ENCODE data around the gene LENG9. TPM values are rescaled to one million over a fixed set of nuclear protein-coding genes. Genes with fewer than 3 reads are reported as not detected.

The LENG9 gene
- total and polyA plus RNA-seq, 2 of the 13 experiments (the other 11 are each of a cell fraction or from before 2014, with no cell fraction given), result 0.75 to 2.9 TPM

DNA sequence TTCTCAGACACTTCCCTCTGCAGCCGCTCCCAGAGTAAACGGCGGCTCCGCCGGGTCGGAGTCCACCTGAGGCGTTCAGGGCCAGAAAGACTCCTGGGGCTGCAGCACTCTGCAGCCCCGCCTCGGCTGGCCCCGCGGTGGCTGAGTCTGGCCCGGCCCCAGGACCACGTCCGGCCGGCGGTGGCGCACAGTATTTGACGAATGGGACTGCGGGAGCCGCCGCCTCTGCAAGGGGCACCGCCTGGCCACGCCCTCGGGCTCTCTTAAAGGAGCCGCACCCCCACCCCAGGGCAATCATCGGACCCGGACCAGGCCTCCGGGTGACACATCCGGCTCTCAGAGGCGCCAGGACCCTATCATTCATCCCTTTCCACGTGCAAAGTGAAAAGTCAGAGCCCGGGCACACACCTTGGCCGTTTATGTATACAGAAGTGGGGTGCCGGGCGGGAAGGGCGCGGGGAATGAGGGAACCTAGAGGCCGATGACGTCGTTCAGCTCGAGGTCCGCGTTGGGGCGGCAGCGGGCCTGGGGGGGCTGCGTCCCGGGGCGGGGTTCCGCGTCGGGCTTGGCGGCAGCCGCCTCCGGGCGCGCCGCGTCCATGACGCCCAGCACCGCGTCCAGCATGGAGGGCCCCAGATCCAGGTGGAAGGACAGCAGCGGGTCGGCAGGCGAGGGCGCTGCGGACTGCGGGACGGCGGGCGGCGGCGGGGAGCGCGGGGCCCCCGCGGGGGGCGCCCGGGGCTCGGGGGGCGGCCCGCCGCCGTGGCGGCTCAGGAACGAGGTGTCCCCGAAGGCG is 1.2 kb upstream of the LENG9 start:
- FAIRE-seq, result no peak
- Histone ChIP-seq H3K79me2 (ENCODE audit: insufficient read depth, low read length) (peaks cover 10% of the 10 kb centered on the region), H2AFZ (ENCODE audit: low read length) (no peak overlapping the region), H3K4me3 (replicated peaks in 1 of 3; ENCODE audit: insufficient read depth in 1 of 3, low read depth in 2 of 3, low read length in 3 of 3) (peak overlapping the region; percentile 72 to 80 (median 77)), H3K9ac (ENCODE audit: insufficient read depth, low read depth, low read length) (peak overlapping the region; percentile 80), H3K9me3 (ENCODE audit: low read length) (no peaks in the 10 kb centered on the region), H3K4me2 (ENCODE audit: low read depth, low read length) (peak overlapping the region; percentile 94), H3K4me1 (ENCODE audit: insufficient read depth, low read length) (peaks cover 21% of the 10 kb centered on the region), H3K27ac (ENCODE audit: extremely low read length, insufficient read depth, low read length) (peak overlapping the region; percentile 96), H3K36me3 (replicated peaks in 1 of 2; ENCODE audit: control insufficient read depth in 1 of 2, insufficient read depth in 2 of 2, low read length in 2 of 2) (peaks cover 4 to 12% of the 10 kb centered on the region in 2 experiments; a peak in 3 of 5 replicates), H3K27me3 (ENCODE audit: control insufficient read depth in 1 of 2, insufficient read depth in 2 of 2, low read length in 2 of 2) (no peaks in the 10 kb centered on the region), H4K20me1 (ENCODE audit: insufficient read depth, low read length) (no peaks in the 10 kb centered on the region; the same call in 1 of the 2 replicates)
- BruUV-seq (replicated peaks), result no TSS peak
- in situ Hi-C loops (cut with HindIII; ENCODE audit: extremely low pct_ligation_motif_present, low pct_unique_long_range_greater_than_20kb) (no loop called here), intact Hi-C loops (cut with micrococcal nuclease; ENCODE audit: unreplicated experiment) (no loop called here)
- ChIA-PET CTCF (ENCODE audit: low intra/inter-chr PET ratio, low total read pairs) (no interaction called here), POLR2A (no interaction called here)
- peak; percentile 82 for DNase-seq (ENCODE audit: low spot score)
- ATAC-seq, result peak; percentile 79
- 79% methylated on average over 31 of the region's 87 CpGs for WGBS (ENCODE audit: low lambda C conversion rate)
- TF ChIP-seq KMT2B (CRISPR knock-in tag; IDR thresholded peaks at IDR 0.05) (no peak), ZNF672 (CRISPR knock-in tag; IDR thresholded peaks at IDR 0.05) (no peak), PLRG1 (conservative IDR thresholded peaks at IDR 0.05) (no peak), GTF2F1 (IDR thresholded peaks at IDR 0.05; ENCODE audit: low read length) (no peak), NR2F1 (CRISPR knock-in tag; IDR thresholded peaks at IDR 0.05) (no peak), NFE2L1 (CRISPR knock-in tag; IDR thresholded peaks at IDR 0.05; ENCODE audit: borderline replicate concordance) (no peak), ZNF83 (CRISPR knock-in tag; IDR thresholded peaks at IDR 0.05; ENCODE audit: borderline replicate concordance) (no peak), ZNF282 (IDR thresholded peaks at IDR 0.05; ENCODE audit: partially characterized antibody) (no peak), PAXIP1 (CRISPR knock-in tag; conservative IDR thresholded peaks at IDR 0.05) (peak; percentile 74), CBX2 (IDR thresholded peaks at IDR 0.05; ENCODE audit: low read depth, low read length) (no peak), CBX2 (CRISPR knock-in tag; IDR thresholded peaks at IDR 0.05; ENCODE audit: low read depth) (no peak), SMARCE1 (IDR thresholded peaks at IDR 0.05; ENCODE audit: borderline replicate concordance) (no peak), HNRNPL (IDR thresholded peaks at IDR 0.05; ENCODE audit: low read depth, low read length) (no peak)
- TF ChIP-seq, protein P1, sequence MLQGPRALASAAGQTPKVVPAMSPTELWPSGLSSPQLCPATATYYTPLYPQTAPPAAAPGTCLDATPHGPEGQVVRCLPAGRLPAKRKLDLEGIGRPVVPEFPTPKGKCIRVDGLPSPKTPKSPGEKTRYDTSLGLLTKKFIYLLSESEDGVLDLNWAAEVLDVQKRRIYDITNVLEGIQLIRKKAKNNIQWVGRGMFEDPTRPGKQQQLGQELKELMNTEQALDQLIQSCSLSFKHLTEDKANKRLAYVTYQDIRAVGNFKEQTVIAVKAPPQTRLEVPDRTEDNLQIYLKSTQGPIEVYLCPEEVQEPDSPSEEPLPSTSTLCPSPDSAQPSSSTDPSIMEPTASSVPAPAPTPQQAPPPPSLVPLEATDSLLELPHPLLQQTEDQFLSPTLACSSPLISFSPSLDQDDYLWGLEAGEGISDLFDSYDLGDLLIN (CRISPR knock-in tag; IDR thresholded peaks at IDR 0.05; ENCODE audit: borderline replicate concordance), result 0 out of 2 replicates have a peak, but pooled peaks have one; percentile 25
- TF ChIP-seq, protein P2, sequence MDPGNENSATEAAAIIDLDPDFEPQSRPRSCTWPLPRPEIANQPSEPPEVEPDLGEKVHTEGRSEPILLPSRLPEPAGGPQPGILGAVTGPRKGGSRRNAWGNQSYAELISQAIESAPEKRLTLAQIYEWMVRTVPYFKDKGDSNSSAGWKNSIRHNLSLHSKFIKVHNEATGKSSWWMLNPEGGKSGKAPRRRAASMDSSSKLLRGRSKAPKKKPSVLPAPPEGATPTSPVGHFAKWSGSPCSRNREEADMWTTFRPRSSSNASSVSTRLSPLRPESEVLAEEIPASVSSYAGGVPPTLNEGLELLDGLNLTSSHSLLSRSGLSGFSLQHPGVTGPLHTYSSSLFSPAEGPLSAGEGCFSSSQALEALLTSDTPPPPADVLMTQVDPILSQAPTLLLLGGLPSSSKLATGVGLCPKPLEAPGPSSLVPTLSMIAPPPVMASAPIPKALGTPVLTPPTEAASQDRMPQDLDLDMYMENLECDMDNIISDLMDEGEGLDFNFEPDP (CRISPR knock-in tag; conservative IDR thresholded peaks at IDR 0.05), result no peak
- TF ChIP-seq, protein P3, sequence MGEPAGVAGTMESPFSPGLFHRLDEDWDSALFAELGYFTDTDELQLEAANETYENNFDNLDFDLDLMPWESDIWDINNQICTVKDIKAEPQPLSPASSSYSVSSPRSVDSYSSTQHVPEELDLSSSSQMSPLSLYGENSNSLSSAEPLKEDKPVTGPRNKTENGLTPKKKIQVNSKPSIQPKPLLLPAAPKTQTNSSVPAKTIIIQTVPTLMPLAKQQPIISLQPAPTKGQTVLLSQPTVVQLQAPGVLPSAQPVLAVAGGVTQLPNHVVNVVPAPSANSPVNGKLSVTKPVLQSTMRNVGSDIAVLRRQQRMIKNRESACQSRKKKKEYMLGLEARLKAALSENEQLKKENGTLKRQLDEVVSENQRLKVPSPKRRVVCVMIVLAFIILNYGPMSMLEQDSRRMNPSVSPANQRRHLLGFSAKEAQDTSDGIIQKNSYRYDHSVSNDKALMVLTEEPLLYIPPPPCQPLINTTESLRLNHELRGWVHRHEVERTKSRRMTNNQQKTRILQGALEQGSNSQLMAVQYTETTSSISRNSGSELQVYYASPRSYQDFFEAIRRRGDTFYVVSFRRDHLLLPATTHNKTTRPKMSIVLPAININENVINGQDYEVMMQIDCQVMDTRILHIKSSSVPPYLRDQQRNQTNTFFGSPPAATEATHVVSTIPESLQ (CRISPR knock-in tag; conservative IDR thresholded peaks at IDR 0.05), result no peak

All from HepG2 (cell line).